HG03135 (cell line): Measurements from ENCODE around the gene CAMK2N1.

Source experiments
- ATAC-seq: cut with Tn5 transposase; IDR thresholded peaks from one replicate; pipeline ENCODE4 v1.9.1; 2021; ENCODE audit warnings: mild to moderate bottlenecking, moderate library complexity; ENCODE audit not compliant: unreplicated experiment

CAMK2N1 gene

DNA sequence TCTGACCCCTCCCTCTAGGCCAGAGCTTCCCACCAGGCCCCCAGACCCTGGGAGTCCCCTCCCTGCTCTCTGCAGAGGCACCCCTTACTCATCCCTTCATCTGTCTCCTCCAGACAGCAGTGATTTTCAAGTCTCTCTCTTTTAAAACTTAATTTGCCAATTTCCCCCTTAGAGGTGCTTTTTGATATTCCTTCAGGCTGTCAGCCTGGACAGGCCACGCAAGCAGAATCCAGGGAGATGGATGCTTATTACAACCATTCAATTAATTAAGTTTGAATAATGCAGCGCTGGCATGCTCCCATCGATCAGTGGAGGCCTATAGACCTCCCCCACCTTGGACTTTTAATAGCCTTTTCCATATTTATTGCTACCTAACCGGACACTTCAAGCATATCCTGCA is 6.2 kb downstream of the CAMK2N1 start:
- ATAC-seq = no peak

DNA sequence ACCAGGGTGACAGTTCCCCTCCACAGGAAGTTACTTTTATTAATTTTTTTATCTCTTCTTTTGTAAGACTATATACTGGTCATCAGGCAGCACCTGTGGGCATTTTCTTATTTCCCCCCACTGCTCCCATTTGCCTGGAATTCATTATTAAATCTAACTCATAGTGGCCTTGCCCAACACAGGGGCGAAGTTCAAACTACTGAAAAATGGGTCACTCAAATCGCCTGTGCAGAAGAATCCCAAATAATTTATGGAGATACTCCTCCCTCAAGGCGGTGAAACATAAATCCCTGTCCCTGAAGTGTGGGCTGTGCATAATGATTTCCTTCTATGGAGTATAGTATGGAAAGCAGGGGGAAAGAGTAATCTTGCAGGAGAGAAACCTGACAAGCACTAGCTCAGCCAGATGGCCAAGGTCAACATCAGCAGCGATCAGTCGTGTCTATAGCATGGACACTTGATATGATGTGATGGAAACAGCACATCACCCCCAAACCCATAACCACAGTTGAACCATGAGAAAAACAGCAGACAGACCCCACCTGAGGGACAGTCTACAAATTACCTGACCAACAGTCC is 7.9 kb downstream of the CAMK2N1 start:
- no peak for ATAC-seq

DNA sequence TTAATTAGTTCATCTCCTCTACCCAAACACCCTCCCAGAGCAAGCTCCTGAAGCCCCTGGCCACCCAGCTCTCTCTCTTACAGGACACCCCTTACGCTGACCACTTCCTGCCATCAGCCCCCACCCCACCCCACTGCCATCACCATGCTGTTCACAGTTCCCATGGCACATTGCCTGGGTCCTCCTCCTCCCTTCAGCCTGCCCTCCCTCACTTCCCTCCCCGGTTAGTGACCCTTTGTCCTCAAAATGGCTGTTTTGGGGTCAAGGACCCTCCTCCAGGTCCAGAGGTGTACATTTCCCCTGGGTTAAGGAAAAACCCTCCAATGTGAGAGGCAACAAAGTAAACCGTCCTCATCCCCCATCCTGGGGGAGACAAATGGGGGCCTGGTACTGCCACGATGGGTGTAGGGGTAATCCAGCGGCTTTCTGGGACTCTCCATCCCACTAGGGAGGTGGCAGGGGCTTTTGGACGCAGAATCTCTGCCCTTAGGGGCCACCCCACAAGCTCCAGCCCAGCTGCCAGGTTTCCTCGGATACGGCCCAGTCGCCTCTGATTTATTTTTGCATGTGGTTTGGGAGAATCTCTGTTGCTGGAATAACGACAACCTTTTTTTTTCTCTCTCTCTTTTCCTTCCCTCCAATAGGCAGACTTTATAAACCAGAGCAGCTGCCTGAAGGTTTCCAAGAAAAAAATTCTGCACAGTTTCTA is 8.5 kb downstream of the CAMK2N1 start:
- no peak for ATAC-seq

DNA sequence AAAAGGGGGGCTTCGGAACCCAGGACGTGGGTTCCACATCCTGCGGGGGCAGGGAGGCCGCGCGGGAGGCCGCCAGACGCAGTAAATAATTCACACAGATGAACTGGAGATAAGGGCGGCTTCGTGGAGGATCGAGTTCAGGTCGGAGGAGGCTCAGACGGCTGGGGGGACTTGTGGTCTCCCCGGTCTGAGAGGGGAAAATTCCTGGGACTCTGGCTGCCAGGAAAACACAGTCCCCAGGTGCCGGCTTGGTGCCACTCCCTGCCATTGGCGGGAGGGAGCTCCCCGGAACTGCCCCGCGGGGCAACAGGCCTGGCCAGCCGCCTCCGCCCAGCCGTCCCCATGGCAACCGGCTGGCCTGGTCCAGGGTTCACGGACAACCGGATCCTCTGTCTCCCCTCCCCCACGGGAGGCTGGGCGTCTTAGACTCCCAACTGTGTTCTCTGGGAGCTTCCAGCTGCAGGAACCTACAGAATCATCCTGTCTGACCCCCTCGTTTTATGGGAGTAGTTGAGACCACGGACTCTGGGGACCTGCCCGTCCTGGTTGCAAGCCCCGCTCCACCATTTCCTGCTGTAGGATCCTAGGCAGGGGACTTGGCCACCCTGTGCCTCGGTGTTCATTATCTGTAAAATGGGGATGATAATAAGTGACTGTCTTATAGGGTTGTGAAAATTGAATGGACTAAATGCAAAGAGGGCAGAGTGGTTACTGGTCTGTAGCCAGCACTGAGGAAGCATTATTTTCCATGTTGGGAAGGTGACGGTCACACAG is 9.6 kb downstream of the CAMK2N1 start:
- ATAC-seq = no peak

DNA sequence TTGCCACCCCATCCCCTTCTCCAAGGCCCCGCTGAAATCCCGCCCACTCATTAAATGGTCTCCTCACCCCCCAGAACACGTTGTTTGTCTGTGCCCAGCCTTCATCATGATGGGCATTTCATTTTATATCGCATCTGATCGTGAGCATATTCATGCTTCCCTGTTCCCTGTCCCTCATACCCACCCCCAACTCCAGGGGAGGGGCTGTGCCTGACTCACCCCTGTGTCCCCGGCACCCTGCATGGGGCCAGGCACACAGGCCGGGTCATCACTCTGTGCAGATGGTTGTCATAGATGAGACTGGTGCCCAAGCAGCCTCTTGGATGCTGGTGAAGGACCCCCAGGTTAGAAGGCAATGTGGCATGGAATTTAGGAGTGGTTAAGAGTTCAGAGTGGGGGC is 11.0 kb downstream of the CAMK2N1 start:
- ATAC-seq = no peak

DNA sequence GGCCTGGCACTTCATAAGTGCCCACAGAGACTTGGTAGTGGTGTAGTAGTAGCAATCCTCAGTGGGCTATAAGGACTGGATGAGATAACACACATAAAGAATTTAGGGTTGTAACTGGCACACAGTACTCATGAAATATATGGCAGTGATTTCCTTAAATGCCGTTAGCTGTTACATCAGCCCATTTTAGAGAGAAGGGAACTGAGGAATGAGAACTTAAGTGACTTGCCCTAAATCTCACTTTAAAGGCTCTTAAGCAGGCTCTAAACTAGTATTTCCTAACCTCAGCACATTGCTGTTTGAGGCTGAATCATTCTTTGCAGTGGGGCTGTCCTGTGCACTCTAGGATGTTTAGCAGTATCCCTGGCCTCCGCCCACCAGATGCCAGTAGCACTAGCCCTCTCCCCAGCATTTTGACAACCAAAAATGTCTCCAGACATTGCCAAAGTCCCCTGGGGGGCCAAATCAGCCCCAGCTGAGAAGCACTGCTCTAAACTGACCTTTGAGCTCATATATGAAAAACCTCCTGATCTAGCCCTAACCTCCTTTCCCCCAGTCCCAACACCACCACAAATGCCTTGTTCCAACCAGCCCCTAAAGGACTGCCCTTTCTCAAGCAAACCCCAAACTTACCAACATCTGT is 11.6 kb downstream of the CAMK2N1 start:
- no peak for ATAC-seq

DNA sequence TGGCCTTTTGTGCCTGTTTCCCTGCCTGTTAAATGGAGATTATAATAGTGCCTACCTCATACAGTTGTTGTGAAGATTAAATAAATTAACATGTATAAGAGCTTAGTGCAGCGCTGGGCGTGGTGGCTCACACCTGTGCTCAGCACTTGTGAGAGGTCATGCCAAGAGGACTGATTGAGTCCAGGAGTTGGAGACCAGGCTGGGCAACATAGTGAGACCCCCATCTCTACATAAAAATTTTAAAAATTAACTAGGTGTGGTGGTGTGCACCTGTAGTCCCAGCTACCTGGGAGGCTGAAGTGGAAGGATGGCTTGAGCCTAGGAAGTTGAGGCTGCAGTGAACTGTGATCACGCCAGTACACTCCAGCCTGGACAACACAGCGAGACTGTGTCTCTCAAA is 12.1 kb downstream of the CAMK2N1 start:
- no peak for ATAC-seq

DNA sequence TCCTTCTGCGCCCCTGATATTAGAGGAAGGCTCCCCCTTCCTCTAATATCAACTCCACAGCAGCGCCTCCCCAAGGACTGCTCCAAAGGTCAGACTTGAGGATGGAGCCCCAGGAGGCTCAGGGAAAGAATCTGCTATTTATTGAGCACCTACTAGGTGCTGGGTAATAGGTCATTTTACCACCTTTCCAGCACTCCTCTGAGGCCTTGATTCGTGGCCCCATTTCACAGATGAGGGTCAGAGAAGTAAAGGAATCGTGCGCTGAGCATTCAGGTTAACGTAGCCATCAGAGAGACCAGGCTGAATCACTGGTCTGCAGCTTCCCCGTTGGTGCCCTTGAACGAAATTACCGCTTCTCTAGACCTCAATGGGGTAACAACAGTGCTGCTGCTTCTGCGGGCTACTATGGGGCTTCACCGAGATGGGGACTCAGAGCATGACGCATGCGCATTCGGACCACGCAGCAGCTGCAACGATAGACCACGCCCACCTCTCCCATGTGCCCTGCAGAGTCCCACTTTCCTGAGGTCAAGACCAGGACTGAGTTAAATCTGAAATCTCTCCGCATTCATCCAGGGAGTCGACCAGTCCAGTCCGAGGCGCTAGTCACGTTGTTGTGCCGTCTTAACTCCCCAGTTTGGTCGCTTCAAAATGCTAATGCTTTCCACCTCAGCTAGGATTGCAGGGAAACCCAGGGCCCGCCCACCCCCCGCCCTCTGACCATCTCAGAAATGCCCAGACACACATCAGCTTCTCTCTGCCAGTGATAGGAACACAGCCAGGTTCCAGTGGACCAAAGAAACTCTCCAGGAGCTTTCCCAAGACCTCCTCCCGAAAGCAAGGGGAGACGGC is 12.9 kb downstream of the CAMK2N1 start:
- no peak for ATAC-seq

DNA sequence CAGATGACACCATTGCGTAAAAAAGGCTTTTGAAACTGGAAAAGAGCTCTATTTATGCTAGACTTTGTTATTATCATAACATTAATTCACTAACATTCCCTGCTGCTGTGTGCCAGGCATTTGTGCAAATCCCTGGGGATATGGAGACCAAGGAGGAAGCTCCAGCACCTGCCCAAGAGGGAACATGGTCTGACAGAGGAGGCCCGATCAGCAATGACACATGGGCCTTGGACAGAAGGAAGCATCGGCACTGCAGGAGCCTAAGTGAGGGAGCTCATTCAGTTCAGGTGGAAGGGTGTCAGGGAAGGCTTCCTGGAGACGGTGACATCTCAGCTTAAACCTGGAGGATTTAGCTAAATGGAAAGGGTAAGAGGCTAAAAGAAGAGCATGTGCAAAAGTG is 13.9 kb downstream of the CAMK2N1 start:
- no peak for ATAC-seq

DNA sequence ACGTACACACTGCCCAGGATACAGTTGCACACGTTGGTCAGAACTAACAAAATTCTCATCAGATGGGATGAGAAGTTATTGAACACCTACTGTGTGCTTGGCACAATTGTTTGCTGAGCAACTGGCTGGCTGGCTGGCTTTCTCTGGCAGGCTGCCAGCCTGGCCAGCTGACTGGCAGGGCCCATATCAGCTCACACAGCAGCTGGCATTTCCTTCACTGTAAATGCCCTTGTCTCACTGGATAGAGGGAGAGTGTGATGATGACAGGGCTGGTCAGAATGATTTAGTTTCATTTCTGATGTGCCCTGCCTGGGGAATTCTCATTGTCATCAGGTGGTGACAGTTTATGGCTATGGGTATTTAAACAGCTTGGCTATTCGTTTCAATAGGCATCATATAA is 15.8 kb downstream of the CAMK2N1 start:
- ATAC-seq = no peak

DNA sequence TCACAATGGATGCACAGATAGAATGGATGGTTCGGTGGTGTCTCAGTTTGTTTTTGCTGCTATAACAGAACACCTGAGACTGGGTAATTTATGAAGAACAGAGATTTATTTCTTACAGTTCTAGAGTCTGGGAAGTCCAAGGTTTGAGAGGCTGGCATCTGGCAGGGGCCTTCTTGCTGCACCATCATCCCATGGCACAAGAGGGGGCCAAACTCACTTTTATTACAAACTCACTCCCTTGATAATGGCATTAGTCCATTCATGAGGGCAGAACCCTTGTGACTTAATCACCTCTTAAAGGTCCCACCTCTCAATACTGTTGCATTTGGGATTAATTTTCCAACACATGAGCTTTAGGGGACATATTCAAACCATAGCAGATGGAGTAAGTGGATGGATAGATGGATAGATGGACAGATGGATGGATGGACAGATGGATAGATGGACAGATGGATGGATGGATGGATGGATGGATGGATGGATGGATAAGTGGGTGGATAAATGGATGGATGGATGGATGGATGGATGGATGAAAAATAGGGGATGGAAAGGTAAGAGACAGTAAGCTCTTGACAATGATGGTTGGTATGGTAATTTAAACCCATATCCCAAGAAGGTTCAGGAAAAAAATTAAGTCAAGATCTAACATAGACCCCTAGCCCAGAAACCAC is 16.5 kb downstream of the CAMK2N1 start:
- no peak for ATAC-seq

DNA sequence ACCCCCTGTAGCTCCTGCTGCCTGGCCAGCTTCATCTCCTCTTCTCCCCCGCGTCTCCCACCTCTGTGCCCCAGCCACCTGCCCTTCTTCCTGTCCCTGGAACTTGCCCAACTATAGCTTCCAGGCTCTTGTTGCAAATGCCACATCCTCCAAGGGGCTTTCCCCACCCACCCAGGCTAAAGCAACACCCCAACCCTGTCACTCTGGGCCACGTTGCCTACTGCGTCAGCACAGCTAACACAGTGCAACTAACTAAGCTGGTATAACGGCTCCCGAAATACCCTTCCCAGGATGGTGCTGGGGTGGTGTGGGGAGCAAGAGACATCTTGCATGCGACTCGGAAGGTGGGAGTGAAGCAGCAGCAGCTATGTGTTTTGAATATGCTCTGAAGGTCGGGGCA is 19.7 kb downstream of the CAMK2N1 start:
- ATAC-seq = no peak

DNA sequence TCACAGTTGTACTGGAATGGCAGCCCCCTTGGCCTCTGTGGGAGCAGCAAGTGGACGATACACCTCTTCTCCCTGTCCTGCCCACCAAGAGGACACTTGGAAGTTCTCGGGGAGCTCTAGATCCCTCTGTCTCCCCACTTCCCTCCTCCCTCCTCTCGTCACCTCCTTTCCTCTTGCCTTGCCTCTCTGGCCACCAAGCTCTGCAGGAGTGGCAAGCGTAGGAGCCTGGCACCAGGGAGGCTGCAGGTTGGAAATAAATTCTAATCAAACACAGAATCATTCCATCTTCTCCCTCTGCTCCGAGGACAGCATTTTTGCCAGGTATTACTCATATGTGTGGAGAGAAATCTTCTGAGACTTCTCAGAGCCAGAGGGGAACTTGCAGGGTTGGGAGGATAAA is 20.8 kb downstream of the CAMK2N1 start:
- ATAC-seq = no peak

DNA sequence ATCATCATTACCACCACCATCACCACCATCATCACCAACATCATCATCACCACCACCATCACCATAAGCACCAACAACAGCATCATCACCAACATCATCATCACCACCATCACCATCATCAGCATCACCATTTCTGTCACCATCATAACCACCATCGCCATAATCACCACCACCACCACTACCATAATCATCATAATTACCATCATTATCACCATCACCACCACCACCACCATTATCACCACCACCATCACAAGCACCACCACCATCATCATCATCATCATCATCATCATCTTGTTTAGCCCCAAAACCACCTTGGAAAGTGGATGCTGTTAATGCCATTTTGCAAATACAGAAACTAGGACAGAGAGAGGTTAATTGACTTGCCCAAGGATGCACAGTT is 22.5 kb downstream of the CAMK2N1 start:
- ATAC-seq = no peak

DNA sequence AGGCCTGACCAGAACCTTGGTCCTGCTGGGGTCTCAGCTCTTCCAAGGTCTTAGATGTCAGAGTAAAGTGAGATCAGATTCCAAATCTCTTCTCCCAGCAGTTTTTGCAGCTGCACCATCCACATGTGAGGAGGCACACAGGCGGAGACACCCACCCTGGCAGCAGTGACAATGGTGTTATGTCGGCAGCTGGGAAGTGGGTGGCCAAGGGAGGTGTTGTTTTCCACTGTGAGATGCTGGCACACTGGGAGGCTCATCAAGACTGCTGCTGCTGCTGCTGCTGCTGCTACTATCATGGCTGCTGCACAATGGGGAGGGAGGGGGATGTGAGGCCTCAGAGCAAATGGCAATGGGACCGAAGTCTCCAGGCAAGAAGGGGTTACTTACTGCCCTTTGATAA is 23.6 kb downstream of the CAMK2N1 start:
- no peak for ATAC-seq

DNA sequence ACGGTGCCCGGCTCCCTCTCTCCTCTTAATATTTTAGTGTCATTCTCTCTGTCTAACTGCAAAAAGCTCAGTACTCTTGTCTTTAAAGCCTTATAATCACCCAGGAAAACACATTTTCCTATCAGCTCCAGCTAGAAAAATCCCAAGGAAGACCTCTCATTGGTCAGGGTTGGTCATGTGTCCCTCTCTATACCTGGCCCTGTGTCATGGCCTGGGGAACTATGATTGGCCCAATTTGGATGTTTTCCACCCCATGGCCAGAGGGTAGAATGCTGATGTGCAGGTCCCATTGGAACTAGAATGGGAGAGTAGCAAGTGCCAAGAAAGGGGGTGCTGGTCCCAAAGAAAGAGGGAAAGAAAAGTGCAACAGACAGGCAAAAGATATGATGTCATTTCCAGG is 27.3 kb downstream of the CAMK2N1 start:
- no peak for ATAC-seq

DNA sequence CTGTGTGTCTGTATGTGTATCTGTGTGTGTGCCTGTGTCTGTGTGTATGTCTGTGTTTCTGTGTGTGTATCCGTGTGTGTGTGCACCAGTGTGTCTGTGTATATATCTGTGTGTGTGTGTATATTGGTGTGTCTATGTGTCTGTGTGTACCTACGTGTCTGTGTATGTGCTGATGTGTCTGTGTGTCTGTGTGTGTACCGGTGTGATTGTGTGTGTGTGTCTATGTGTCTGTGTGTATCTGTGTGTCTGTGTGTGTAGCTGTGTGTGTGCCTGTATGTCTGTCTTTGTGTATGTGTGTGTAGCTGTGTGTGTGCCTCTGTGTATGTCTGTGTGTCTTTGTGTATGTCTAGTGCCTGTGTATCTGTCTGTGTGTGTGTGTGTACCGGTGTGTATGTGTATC is 32.0 kb downstream of the CAMK2N1 start:
- no peak for ATAC-seq

DNA sequence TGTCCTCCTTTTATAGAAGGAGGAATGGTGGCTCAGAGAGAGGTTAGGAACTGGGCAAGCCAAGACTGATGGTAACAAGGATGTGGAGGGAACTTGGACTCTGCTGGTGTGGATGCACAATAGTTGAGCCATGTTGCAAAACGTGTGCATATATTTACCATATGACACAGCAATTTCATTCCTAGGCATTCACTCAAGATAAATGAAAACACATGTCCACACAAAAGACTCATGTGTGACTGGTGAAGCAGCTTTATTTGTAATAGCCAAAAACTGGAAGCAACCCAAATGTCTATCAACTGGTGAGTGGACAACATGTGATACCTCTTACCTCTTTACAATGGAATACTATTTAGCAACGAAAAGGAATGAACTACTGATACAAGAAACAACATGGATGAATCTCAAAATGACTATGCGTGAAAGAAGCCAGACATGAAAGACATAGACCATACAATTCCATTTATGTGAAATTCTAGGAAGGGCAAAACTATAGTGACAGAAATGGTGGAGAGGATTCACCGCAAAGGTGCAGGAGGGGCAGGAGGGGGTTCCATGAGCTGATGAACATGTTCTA is 36.2 kb downstream of the CAMK2N1 start:
- no peak for ATAC-seq

DNA sequence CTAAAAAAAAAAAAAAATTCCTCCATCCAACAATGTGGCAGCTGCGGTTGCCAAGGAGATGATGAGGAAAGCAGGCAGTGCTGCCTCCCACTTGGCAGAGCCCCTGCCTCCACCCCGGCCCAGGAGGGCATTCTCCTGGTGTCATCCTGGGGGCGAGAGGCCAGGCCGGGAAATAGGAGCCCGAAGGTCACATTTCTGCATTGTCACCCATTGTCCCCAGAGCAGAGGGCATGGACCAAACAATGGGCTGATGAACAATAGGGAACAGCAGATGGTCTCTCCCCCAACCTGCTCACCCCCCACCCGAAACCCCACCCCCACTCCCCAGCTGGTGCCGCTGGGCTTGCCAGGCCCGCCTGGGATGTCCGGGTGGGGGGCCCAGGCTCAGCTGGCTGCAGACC is 37.3 kb downstream of the CAMK2N1 start:
- ATAC-seq = no peak

DNA sequence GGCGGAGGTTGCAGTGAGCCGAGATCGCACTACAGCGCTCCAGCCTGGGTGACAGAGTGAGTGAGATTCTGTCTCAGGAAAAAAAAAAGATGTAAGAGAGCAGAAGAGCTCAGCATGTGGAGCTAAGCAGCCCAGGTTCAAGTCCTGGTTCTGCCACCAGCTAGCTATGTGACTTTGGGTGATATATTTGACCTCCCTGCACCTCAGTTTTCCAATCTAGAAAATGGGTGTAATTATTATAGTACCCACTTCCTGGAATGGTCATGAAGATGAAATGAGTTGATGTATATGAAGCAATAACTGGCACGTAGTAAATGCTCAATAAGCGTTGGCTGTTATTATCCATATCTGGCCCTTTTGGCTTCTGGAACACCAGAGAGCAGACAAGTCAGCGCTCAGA is 38.2 kb downstream of the CAMK2N1 start:
- no peak for ATAC-seq
